Activated CD4-positive, CD25-positive, alpha-beta regulatory T cell treated with anti-CD3 and anti-CD28 coated beads, Interleukin-2, amount 50 U/mL, for 72 hours (primary cell): ENCODE measurements around the gene BTNL9.
"Not testable (repeated sequence)": the region's sequence is repeated elsewhere in the genome, so short reads cannot be mapped to it uniquely, and the experiment has no call there.

Experiments used
- DNase-seq: peaks from one replicate; pipeline ENCODE4 v3.0.0; 2021

The BTNL9 gene

GRCh38 chr5:181062631-181063030, 22.6 kb downstream of the BTNL9 start:
- DNase-seq: no peak

GRCh38 chr5:181063514-181063913, 23.4 kb downstream of the BTNL9 start:
- DNase-seq: no peak

DNA sequence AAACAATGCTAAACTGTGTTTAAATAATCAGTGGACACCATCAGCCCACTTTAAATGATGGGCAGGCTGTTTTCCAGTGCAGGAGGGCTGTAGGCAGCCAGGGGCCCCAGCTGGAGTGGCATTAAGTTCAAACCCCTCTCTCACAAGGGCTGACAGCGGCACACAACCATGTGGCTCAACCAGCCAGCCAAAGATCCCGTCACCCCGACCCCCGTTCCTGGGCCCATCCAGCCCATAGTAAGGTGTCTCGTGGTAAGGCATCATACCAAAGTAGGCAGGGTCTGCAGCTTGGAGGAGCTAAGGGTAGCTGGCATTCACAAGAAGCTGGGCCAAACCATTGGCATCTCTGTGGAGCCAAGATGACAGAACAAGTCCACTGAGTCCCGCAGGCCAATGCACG, 24.9 kb downstream of the BTNL9 start:
- DNase-seq: no peak

- no peak for DNase-seq
Measured at GRCh38 chr5:181069767-181070491, 29.9 kb downstream of the BTNL9 start.

GRCh38 chr5:181070523-181070922, 30.5 kb downstream of the BTNL9 start:
- no peak for DNase-seq

DNA sequence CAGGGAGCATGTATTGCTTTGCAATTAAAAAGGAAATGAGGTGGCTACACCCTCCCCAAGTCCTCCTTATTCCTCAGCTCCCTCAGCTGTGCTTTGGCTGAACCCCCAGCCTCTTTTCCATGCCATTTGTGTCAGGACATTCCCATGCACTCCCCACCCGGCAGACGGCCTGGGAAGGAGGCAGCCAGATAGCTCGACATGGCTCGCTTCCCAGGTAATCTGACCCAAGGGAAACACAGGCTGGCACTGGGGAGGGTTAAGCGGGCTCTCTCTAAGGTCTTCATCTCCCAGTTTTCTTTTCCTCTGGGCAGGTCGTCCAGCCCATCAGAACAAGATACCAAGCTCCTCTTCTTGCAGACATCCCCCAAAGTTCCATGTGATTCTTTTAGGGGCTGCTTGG, 31.2 kb downstream of the BTNL9 start:
- DNase-seq: no peak

DNA sequence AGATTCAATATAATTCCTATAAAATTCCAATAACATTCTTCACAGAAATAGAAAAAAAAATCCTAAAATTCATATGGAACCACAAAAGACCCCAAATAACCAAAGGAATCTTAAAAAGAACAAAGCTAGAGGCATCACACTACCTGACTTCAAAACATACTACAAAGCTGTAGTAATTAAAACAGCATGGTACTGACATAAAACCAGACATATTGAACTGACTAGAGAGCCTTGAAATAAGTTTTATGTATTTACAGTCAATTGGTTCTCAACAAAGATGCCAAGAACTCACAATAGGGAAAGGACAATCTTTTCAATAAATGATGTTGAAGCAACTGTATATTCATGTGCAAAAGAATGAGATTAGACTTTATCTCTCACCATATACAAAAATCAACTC, 36.9 kb downstream of the BTNL9 start:
- no peak for DNase-seq

DNA sequence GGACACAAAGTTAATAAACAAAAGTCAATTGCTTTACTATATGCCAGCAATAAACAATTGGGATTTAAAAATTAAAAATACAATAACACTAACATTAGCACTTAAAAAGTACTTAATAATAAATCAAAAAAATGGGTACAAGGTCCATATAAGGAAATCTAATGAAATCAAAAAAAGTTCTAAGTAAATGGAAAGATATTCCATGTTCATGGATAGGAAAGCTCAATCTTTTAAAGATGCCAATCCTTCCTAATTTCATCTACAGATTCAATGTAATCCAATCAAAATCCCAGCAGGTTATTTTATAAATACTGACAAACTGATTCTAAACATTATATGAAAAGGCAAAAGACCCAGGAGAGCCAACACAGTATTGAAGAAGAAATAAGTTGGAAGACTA, 41.9 kb downstream of the BTNL9 start:
- DNase-seq: no peak

DNA sequence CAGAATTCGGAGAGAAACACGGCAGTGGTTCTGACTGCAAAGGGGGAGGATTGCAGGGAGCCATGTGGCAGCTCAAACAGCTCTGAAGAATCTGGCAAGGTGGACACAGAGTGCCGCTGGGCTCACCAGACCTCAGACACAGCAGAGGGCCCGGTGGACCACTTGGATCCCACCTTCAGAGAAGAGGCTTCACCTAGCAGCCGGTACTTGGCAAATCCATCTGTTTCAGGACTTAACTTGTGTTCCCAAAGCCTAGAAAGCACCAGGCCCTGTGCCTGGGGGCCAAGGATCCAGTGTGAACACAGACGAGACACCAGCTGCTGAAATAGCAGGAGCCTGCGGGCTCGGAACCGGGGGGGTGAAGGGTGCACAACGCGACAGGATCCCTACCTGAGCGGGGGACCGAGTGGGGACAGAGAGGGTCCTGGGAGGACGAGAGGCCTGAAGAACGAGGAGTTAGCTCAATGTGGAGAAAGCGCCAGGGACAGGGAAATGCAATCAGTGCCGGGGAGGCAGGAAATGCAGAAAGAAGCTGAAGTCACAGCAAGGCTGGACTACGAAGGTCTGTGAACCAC, 44.6 kb downstream of the BTNL9 start:
- DNase-seq: no peak

DNA sequence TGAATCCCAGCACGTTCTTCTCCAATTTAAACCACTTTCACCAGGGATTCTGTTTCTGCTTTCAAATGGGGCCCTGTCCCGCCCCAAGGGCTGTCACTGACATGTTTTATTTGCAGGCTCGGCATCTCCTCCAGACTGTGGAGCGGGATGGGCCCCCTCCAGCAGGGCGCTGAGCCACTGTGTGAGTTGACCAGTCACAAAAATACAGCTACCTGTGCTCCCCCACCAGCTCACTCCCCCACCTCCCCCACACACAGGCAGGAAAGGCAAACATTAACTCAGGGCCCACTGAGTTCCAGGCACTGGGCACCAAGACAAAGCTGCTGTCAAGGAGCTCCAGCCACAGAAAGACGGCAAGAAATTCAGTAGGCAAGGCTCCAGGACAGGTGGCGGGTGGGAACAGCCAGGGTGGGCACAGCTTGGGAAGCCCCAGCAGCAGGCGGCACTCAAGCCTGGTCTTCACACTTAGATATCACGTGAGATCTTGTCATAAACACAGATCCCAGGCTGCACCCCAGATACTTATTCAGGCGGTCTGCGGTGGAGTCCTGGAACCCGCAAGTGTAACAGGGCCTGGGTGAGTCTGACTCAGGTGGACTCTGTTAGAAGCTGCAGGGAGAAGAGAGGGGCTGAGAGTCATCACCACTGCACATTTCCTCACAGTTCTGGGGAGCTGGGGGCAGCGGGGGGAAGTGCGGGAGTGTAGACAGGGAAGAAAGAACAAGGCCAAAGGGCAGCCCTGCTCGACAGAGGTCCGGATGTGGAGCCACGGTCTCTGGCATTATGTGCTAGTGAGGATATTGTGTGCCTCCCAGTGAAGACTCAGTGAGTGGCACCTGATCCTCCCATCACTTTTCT, 46.2 kb downstream of the BTNL9 start:
- no peak for DNase-seq

- no peak for DNase-seq
Measured at GRCh38 chr5:181086884-181087205, 46.8 kb downstream of the BTNL9 start.

DNA sequence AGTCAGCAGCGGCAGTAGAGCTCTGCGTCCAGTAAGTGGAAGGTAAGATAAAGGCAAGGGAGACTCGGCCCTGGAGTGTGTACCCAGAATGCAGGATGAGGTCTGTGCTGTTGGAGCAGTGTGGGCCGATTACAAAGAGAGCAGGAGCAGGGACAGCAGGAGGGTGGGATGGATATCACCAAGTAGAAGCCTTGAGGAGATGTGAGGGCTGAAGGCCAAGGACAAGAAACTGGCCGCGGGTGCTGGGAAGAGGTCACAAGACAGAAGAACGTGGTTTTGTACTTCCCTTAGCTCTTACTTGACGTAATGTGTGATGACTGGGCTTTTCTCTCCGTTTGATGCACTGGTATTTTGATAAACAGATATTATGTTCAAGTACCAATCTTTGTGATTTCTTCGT, 47.2 kb downstream of the BTNL9 start:
- DNase-seq: no peak

- DNase-seq: no peak
Measured at GRCh38 chr5:181088289-181088688, 48.2 kb downstream of the BTNL9 start.

GRCh38 chr5:181092428-181092827, 52.4 kb downstream of the BTNL9 start:
- DNase-seq: no peak

DNA sequence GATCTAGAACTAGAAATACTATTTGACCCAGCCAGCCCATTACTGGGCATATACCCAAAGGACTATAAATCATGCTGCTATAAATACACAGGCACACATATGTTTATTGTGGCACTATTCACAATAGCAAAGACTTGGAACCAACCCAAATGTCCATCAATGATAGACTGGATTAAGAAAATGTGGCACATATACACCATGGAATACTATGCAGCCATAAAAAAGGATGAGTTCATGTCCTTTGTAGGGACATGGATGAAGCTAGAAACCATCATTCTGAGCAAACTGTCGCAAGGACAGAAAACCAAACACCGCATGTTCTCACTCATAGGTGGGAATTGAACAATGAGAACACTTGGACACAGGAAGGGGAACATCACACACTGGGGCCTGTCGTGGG, 55.1 kb downstream of the BTNL9 start:
- DNase-seq: not testable (repeated sequence)

DNA sequence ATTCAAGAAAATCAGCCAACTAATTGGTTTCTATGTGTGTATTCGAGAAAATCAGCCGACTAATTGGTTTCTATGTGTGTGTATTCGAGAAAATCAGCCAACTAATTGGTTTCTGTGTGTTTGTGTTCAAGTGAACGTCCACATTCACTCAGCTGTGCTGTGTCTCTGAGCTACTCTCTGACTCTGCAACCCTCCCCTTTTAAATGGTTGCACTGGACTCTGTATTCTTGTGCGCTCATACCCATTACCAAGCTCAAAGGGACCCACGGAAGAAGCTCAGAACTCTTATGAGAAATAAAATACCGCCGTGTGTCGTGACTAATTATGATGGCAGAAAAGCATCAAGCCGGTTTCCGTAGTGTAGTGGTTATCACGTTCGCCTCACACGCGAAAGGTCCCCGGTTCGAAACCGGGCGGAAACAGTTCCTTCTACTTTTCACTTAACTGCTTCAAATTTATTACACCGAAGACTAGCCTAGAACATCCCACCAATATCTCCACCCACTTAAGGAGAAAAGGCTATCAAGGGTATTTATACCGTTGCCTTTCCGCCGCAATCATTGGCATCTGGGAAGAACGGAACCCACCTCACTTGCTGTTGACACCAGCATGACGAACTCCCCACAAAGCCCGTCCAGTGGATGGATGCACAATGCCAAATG, 56.8 kb downstream of the BTNL9 start:
- DNase-seq: not testable (repeated sequence)

DNA sequence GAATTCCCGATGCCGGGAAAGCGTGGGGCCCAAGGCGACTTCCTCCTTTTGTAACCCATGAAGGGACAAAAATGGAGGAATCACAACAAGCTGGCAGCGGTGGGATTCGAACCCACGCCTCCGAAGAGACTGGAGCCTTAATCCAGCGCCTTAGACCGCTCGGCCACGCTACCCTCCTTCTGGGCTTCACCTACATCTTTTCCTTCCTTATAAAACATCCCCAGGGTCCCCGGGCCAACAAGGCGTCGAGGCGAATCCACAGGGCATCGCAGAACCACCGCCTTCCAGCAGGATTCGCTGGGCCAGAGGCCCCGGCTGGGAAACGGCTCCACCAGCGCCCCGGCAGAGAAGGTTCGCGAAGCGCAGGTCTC, 57.3 kb downstream of the BTNL9 start:
- not testable (repeated sequence) for DNase-seq

DNA sequence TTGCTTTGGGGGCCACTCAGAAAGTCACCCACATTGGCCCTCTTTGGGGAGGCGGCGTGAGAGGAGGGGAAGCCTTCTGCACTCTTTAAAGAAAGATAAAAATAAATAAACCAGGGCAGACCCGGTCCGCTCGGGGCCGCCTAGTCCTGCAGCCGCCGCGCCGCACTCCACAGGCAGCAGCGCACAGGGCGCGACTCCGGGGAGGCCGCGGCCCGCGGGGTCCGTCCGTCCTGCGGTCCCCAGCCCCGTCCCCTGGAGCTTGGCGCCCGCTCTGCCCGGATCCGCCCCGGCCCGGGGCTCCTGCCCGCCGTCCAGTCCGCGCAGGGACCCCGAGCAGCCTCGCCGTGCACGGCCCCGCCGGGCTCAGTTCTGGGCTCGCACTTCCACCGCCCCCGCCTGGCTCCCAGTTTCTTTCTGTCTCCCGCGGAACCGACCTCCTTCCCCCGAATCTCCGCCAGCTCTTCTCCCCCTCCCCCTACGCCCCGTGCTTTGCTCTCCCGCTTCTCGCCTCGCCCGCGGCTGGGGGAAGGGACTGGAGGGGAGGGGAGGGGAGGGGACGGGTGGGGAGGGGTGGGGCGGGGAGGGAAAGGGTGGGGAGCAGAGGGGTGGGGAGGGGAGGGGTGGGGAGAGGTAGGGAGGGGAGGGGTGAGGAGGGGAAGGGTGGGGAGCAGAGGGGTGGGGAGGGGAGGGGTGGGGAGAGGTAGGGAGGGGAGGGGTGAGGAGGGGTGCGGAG, 57.9 kb downstream of the BTNL9 start:
- not testable (repeated sequence) for DNase-seq

GRCh38 chr5:181098762-181099601, 58.9 kb downstream of the BTNL9 start:
- no peak for DNase-seq

DNA sequence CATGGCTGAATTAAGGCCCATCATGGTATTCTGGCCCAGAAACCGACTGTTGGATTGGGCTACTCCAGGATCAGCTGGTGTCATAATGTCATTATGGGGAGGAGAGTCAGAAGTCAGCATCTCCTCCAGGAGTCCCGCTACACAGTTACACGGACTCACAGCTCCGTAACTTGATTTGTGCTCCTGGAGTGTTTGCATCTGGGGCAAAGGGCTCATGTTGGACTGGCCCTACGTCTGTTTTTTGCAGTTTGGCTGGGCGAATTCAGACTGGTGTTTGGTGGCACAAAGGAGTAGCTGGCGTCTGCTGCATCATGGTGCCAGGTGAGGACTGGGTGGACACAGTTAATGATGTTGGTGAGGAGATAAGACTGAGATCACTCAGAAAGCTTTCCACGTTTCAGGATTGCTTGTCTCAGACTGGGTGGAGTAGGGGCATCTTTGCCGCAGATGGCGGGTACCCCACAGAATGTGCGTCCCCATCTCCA, 59.6 kb downstream of the BTNL9 start:
- no peak for DNase-seq

DNA sequence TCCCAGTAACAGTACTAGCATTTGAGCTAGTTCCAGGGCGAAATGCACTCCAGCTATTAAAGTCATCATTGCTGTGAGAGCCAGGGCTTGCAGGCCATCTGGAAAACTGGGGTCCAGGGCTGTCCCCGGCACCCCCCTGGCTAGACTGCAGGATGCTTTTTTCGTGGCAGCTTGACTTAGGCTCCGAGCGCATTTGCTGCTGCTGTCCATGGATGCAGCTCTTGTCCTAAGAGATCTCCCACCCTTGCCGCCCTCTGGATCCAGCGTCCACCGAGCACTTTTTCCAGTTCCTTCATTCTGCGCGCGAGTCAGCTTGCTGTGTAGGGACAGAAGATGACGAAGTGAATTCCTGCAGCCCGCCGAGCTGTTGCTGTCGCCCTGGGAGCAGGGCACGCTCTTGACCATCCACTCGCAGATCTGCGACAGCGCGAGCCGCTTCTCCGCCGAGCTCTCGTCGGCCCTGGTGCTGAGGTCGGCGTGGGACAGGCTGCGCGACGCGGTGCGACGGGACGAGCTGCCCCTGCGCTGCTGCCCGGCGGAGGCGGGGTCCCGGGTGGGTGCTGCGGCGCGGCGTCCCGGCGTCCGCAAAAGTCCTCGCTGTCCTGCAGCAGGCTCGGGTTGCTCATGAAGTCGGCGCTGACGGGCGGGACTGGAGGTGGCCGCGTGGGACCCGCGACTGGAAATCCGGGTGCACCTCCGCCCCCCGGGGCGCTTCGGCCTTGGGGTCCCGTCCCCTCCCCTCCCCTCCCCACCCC, 60.2 kb downstream of the BTNL9 start:
- no peak for DNase-seq
